Vagina (tissue), 2 donors: ENCODE measurements around the gene B3GALNT2. TPM values are rescaled to one million over a fixed set of nuclear protein-coding genes. Genes with fewer than 3 reads are reported as not detected.

Experiments
- DNase-seq, 2 donors: peaks; one replicate each; pipeline ENCODE4 v3.0.0-alpha.2; 2017; ENCODE audit errors: extremely low spot score in 2 of 2
- H3K27ac ChIP-seq: fragments of 200-600 bp; sonication (generic); one replicate; pipeline ENCODE4 v1.5.1; 2019
- H3K27me3 ChIP-seq: fragments of 200-600 bp; sonication (generic); one replicate; pipeline ENCODE4 v1.5.1; 2019
- H3K36me3 ChIP-seq, 2 donors: fragments of 200-600 bp; sonication (generic); one replicate each; pipeline ENCODE4 v1.5.1; 2017 to 2019
- H3K4me1 ChIP-seq: fragments of 200-600 bp; sonication (generic); one replicate; pipeline ENCODE4 v1.5.1; 2019
- H3K4me3 ChIP-seq, 2 donors: fragments of 200-600 bp; sonication (generic); 1 replicate in 1 of 2; 2 replicates in 1 of 2; pipeline ENCODE4 v1.5.1; 2016 to 2019
- H3K9me3 ChIP-seq: fragments of 200-600 bp; sonication (generic); one replicate; pipeline ENCODE4 v1.5.1; 2019
- POLR2A ChIP-seq, 2 donors: fragments of 450-650 bp; IDR thresholded peaks; one replicate each; pipeline ENCODE4 v1.6.1; 2017; ENCODE audit warnings: antibody characterized with exemption in 2 of 2, mild to moderate bottlenecking in 2 of 2, moderate library complexity in 2 of 2
- POLR2AphosphoS5 ChIP-seq, 2 donors: sonication (generic); formaldehyde crosslinking; IDR thresholded peaks; one replicate each; pipeline ENCODE4 v1.9.0; 2017; ENCODE audit warnings: antibody characterized with exemption in 2 of 2, mild to moderate bottlenecking in 2 of 2, low read depth in 1 of 2; ENCODE audit not compliant: insufficient read depth in 1 of 2
- intact Hi-C: fragments of 100-400 bp; cut with DNase I; formaldehyde crosslinking; loops from one replicate; pipeline ENCODE4 v1.15.1; 2023
- total RNA-seq: library from RNA; depleted of rRNA; stranded (reverse); fragments of >200 nt; gene quantifications from one replicate; pipeline ENCODE4 v1.2.3, GENCODE V29; 2016
- TF ChIP-seq, protein P1 (sequence below), 3 experiments: fragments of 450-650 bp in 2 of 3; fragments of 200-600 bp in 1 of 3; sonication (generic) in 1 of 3; IDR thresholded peaks; one replicate each; pipeline ENCODE4 v1.5.1; 2017 to 2019; ENCODE audit warnings: antibody characterized with exemption in 3 of 3, mild to moderate bottlenecking in 2 of 3, moderate library complexity in 2 of 3

B3GALNT2 gene
- total RNA-seq, 1 donor from 2014 or later, result 48.6 TPM

DNA sequence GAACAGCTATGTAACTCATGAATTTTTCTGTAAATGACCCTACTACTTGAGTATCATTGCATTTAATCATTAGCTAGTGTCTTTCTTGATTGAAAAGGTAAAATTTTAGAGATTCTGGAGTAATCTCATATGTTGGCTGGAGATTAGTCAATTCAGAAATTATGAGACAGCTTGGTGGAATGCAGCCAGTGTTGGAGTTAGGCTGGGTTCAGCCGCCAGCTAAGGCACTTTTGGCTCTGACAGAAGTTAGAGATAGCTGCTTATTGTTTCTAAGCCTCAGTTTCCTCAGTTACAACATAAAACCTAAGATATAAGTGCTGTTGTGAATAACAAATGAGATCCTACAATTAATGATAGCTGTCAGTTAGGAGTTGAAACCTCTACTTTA, 87.6 kb downstream of the B3GALNT2 start:
- intact Hi-C loops, result loop anchor here (1.0 to 2.0 kb wide), 2 partner anchors 162 to 312 kb away; no protein-coding TSS in a partner anchor
- Histone ChIP-seq H3K9me3 (no peaks in the 10 kb centered on the region), H3K4me1 (no peaks in the 10 kb centered on the region), H3K36me3 (no peaks in the 10 kb centered on the region), H3K27ac (no peak overlapping the region), H3K27me3 (no peaks in the 10 kb centered on the region), H3K4me3 (no peak overlapping the region)
- no peak for DNase-seq
- no peak for TF ChIP-seq POLR2A (IDR thresholded peaks at IDR 0.05)
- TF ChIP-seq, protein P1, sequence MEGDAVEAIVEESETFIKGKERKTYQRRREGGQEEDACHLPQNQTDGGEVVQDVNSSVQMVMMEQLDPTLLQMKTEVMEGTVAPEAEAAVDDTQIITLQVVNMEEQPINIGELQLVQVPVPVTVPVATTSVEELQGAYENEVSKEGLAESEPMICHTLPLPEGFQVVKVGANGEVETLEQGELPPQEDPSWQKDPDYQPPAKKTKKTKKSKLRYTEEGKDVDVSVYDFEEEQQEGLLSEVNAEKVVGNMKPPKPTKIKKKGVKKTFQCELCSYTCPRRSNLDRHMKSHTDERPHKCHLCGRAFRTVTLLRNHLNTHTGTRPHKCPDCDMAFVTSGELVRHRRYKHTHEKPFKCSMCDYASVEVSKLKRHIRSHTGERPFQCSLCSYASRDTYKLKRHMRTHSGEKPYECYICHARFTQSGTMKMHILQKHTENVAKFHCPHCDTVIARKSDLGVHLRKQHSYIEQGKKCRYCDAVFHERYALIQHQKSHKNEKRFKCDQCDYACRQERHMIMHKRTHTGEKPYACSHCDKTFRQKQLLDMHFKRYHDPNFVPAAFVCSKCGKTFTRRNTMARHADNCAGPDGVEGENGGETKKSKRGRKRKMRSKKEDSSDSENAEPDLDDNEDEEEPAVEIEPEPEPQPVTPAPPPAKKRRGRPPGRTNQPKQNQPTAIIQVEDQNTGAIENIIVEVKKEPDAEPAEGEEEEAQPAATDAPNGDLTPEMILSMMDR (IDR thresholded peaks at IDR 0.05), result no peak
- TF ChIP-seq POLR2AphosphoS5 (IDR thresholded peaks at IDR 0.05; ENCODE audit: insufficient read depth in 1 of 2, low read depth in 1 of 2), result no peak

DNA sequence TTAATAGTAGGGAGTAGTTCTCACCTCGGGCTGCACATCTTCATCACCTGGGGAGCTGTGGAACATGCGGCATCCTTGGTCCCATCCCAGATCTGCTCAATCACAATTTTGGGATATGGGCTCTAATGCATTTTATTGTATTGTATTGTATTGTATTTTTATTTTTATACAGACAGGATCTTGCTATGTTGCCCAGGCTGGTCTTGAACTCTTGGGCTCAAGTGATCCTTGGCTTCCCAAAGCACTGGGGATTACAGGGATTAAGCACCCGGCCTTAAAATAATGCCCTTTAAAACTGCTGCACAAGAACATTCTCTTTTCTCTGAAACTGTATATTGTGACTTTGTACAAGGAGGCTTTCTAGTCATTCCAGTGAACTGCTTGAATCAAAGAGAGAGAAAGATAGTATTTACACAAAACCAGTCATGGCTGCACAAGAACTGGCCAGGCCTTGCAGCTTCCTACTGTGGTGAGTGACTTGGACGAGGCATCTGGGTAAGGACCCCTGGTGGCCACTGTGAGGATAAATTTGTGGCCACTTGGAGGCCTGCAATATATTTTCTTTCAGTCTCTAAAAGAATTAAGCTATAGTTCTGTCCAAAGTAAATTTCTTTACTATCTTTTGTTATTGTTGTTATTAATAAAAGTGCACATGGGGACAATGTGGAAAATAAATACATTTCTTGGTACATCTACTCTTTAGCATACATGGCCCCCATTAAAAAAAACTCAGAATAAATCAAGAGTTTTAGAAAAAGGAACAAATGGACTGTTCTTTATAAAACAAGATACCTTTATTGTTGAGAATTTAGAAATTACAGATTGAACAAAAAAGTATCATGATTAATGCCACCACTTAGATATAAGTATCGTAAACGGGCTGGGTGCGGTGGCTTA, 89.0 kb downstream of the B3GALNT2 start:
- H3K4me1 ChIP-seq, result no peaks in the 10 kb centered on the region
- TF ChIP-seq POLR2AphosphoS5 (IDR thresholded peaks at IDR 0.05; ENCODE audit: insufficient read depth in 1 of 2, low read depth in 1 of 2) (peak in 1 of 2 donors; percentile 12), POLR2A (IDR thresholded peaks at IDR 0.05) (no peak)
- TF ChIP-seq, protein P1 (IDR thresholded peaks at IDR 0.05), result peak; percentile 58 to 67 (median 61)
- H3K27ac ChIP-seq, result no peak overlapping the region
- DNase-seq, result no peak
- no peak overlapping the region for H3K4me3 ChIP-seq
- H3K27me3 ChIP-seq, result no peaks in the 10 kb centered on the region
- intact Hi-C loops, result no loop called here
- no peaks in the 10 kb centered on the region for H3K9me3 ChIP-seq
- no peaks in the 10 kb centered on the region for H3K36me3 ChIP-seq

DNA sequence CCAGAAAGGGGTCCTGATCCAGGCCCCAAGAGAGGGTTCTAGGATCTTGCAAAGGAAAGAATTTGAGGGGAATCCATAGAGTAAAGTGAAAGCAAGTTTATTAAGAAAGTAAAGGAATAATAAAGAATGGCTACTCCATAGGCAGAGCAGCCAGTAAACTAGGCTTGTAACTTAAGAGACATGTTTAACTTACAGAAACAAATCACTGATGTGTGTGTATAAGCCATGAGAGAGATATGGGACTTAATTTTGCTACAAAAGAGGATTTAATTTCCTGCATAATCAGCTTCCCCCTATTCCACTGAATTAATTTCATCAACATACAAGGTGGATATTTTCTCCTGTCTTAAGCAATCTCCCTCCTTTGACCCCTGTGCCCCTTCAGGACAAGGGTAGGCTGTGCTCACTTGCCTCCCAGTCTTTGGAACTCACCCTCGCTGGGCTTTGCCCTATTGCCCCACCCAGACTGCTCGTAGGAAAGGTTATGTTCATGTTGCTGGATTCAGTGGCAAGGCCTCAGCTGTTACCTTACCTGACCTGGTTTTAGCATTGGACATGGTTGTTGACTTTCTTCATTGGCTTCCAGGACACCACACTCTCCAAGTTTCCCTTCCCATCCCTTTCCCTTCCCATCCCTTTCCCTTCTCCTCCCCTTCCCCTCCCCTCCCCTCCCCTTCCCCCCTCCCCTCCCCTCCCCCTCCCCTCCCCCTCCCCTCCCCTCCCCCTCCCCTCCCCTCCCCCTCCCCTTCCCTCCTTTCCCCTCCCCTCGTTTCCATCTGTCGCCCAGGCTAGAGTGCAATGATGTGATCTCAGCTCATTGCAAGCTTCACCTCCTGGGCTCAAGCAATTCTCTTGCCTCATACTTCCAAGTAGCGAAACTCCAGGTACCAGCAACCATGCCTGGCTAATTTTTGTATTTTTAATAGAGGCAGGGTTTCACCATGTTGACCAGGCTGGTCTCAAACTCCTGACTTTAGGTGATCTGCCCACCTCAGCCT, 92.5 kb downstream of the B3GALNT2 start:
- TF ChIP-seq POLR2A (IDR thresholded peaks at IDR 0.05) (no peak), POLR2AphosphoS5 (IDR thresholded peaks at IDR 0.05; ENCODE audit: insufficient read depth in 1 of 2, low read depth in 1 of 2) (no peak)
- TF ChIP-seq, protein P1 (IDR thresholded peaks at IDR 0.05), result no peak
- no peak for DNase-seq
- H3K4me1 ChIP-seq, result peaks cover 11% of the 10 kb centered on the region
- intact Hi-C loops, result no loop called here
- no peak overlapping the region for H3K27ac ChIP-seq
- no peaks in the 10 kb centered on the region for H3K36me3 ChIP-seq
- H3K9me3 ChIP-seq, result no peaks in the 10 kb centered on the region
- no peaks in the 10 kb centered on the region for H3K27me3 ChIP-seq
- no peak overlapping the region for H3K4me3 ChIP-seq

DNA sequence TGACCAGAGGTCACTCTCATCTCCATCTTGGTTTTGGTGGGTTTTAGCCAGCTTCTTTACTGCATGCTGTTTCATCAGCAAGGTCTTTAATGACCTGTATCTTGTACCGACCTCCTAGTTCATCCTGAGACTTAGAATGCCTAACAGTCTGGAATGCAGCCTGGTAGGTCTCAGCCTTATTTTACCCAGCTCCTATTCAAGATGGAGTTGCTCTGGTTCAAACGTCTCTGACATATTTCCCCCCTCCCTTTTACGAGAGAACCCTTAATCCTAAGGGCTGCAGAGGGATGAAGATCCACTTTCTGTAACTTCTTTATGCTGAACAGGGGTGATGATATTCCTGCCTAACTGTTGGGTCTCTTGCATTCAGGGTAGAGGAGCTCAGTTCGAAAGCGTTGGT, 93.8 kb downstream of the B3GALNT2 start:
- no peaks in the 10 kb centered on the region for H3K9me3 ChIP-seq
- intact Hi-C loops, result no loop called here

More for the DNA sequence above, 93.8 kb downstream of the B3GALNT2 start:
- peaks cover 11% of the 10 kb centered on the region for H3K4me1 ChIP-seq
- H3K27me3 ChIP-seq, result no peaks in the 10 kb centered on the region
- H3K36me3 ChIP-seq, result no peaks in the 10 kb centered on the region
- H3K27ac ChIP-seq, result no peak overlapping the region
- H3K4me3 ChIP-seq, result no peak overlapping the region
- TF ChIP-seq POLR2A (IDR thresholded peaks at IDR 0.05) (no peak), POLR2AphosphoS5 (IDR thresholded peaks at IDR 0.05; ENCODE audit: insufficient read depth in 1 of 2, low read depth in 1 of 2) (no peak)
- TF ChIP-seq, protein P1 (IDR thresholded peaks at IDR 0.05), result no peak
- no peak for DNase-seq
